Neuronal stem cell (in vitro differentiated cells): ENCODE measurements around the gene PLA2G2C.
A peak's percentile ranks its signal among the peaks of the same experiment; 100 is the strongest.

ENCODE experiments used
- DNase-seq: peaks from one replicate; pipeline ENCODE4 v3.0.0-alpha.2; 2013; ENCODE audit warnings: low spot score
- H2AFZ ChIP-seq: one replicate; pipeline ENCODE4 v1.6.1; 2013; ENCODE audit warnings: mild to moderate bottlenecking, low read length, inconsistent platforms
- H2AK5ac ChIP-seq: 2 replicates; pipeline ENCODE4 v1.6.1; 2013; ENCODE audit warnings: low read depth, mild to moderate bottlenecking, inconsistent platforms, low read length, moderate library complexity, mixed read lengths
- H2BK120ac ChIP-seq: 2 replicates; pipeline ENCODE4 v1.6.1; 2013; ENCODE audit warnings: low read depth, mild to moderate bottlenecking, inconsistent platforms, low read length, moderate library complexity, mixed read lengths
- H2BK12ac ChIP-seq: one replicate; pipeline ENCODE4 v1.6.1; 2013; ENCODE audit warnings: low read length, inconsistent platforms
- H2BK15ac ChIP-seq: 2 replicates; pipeline ENCODE4 v1.6.1; 2013; ENCODE audit warnings: mild to moderate bottlenecking, low read length, inconsistent platforms, mixed read lengths
- H2BK5ac ChIP-seq: one replicate; pipeline ENCODE4 v1.6.1; 2013; ENCODE audit warnings: inconsistent platforms, mild to moderate bottlenecking, low read length, moderate library complexity
- H3K14ac ChIP-seq: one replicate; pipeline ENCODE4 v1.6.1; 2013; ENCODE audit warnings: low read length, inconsistent platforms
- H3K18ac ChIP-seq: 2 replicates; pipeline ENCODE4 v1.6.1; 2013; ENCODE audit warnings: low read length, inconsistent platforms
- H3K23ac ChIP-seq: 2 replicates; pipeline ENCODE4 v1.6.1; 2013; ENCODE audit warnings: low read depth, mild to moderate bottlenecking, mixed read lengths, low read length, inconsistent platforms; ENCODE audit not compliant: poor library complexity
- H3K27ac ChIP-seq: replicated peaks from 3 replicates; pipeline ENCODE4 v1.5.1; 2013; ENCODE audit warnings: low read length, inconsistent platforms
- H3K27me3 ChIP-seq, 3 experiments: 2 replicates each; pipeline ENCODE4 v1.6.1; 2013; ENCODE audit warnings: low read length in 3 of 3, mild to moderate bottlenecking in 2 of 3, inconsistent platforms in 1 of 3, low read depth in 1 of 3, mixed read lengths in 1 of 3, moderate library complexity in 1 of 3; ENCODE audit not compliant: control insufficient read depth in 3 of 3, insufficient read depth in 3 of 3
- H3K36me3 ChIP-seq, 2 donors: replicated peaks in 1 of 2; 2 replicates each; pipeline ENCODE4 v1.6.1; 2013; ENCODE audit warnings: low read length in 2 of 2; ENCODE audit not compliant: control insufficient read depth in 2 of 2, insufficient read depth in 2 of 2
- H3K4ac ChIP-seq: 2 replicates; pipeline ENCODE4 v1.6.1; 2013; ENCODE audit warnings: inconsistent platforms, mild to moderate bottlenecking, low read length, moderate library complexity
- H3K4me1 ChIP-seq, 2 donors: 1 replicate in 1 of 2; 2 replicates in 1 of 2; pipeline ENCODE4 v1.6.1; 2013; ENCODE audit warnings: low read length in 2 of 2, low read depth in 1 of 2; ENCODE audit not compliant: control insufficient read depth in 2 of 2, insufficient read depth in 1 of 2
- H3K4me2 ChIP-seq: one replicate; pipeline ENCODE4 v1.6.1; 2013; ENCODE audit warnings: mild to moderate bottlenecking, low read length, inconsistent platforms; ENCODE audit not compliant: insufficient read depth, poor library complexity, severe bottlenecking
- H3K4me3 ChIP-seq, 2 donors: 2 replicates each; pipeline ENCODE4 v1.5.1; 2013; ENCODE audit warnings: low read length in 2 of 2, mild to moderate bottlenecking in 2 of 2, inconsistent platforms in 1 of 2, moderate library complexity in 1 of 2
- H3K79me1 ChIP-seq: one replicate; pipeline ENCODE4 v1.6.1; 2013; ENCODE audit warnings: low read depth, mild to moderate bottlenecking, inconsistent platforms, low read length, moderate library complexity
- H3K9ac ChIP-seq: one replicate; pipeline ENCODE4 v1.6.1; 2013; ENCODE audit warnings: mild to moderate bottlenecking, low read depth, low read length, inconsistent platforms; ENCODE audit not compliant: poor library complexity
- H3K9me3 ChIP-seq, 2 donors: replicated peaks in 1 of 2; 2 replicates each; pipeline versions ENCODE3 to v1.6.1; 2013; ENCODE audit warnings: low read length in 2 of 2, mild to moderate bottlenecking in 2 of 2, inconsistent platforms in 1 of 2, low read depth in 1 of 2, mixed read lengths in 1 of 2, moderate library complexity in 1 of 2; ENCODE audit not compliant: control insufficient read depth in 2 of 2, insufficient read depth in 1 of 2
- H4K8ac ChIP-seq: one replicate; pipeline ENCODE4 v1.6.1; 2013; ENCODE audit warnings: low read depth, mild to moderate bottlenecking, inconsistent platforms, low read length, moderate library complexity
- H4K91ac ChIP-seq: one replicate; pipeline ENCODE4 v1.6.1; 2013; ENCODE audit warnings: low read length, low read depth, mild to moderate bottlenecking, inconsistent platforms; ENCODE audit not compliant: poor library complexity
- WGBS, 2 donors: extraction: QIAGEN DNeasy Blood & Tissue Kit; methylation state at CpG; one replicate each; pipeline ENCODE4 v1.1.7; 2013; ENCODE audit warnings: missing lambda C conversion rate in 2 of 2, mixed read lengths in 1 of 2; ENCODE audit not compliant: insufficient read length in 2 of 2, insufficient replicate concordance in 1 of 2; ENCODE audit errors: extremely low coverage in 2 of 2; 5-methylcytosine and 5-hydroxymethylcytosine counted together

Gene PLA2G2C

DNA sequence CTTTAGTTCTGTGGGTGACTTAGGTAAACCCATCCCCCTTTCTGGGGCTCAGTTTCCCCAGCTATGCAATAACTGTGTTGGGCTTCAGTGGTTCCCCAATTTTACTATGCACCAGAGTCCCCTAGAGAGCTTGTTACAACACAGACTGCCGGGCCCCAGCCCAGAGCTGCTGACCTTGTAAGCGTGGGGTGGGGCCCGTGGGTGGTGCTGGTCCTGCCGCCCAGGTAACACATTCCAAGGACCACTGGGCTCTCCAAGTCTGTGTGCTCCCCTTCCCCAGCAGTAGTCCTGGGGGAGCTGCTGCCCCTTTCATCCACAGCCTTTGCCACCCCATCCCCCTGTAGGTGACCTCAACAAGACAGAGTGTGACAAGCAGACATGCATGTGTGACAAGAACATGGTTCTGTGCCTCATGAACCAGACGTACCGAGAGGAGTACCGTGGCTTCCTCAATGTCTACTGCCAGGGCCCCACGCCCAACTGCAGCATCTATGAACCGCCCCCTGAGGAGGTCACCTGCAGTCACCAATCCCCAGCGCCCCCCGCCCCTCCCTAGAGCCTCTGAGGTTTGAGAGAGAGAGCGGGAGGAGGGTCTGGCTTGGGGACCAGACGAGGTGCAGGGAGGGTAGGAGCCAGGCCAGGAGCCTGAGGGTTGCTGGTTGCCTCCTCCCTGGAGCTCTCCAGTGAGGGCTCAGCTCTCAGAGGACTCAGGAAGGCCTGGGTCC lies 38.3 kb downstream of the PLA2G2C start:
- peak overlapping the region; percentile 82 for H3K9ac ChIP-seq
- H3K9me3 ChIP-seq: no peaks in the 10 kb centered on the region
- peak overlapping the region; percentile 25 for H3K18ac ChIP-seq
- H3K4ac ChIP-seq: no peak overlapping the region
- H3K4me2 ChIP-seq: no peak overlapping the region
- no peak overlapping the region for H2BK5ac ChIP-seq
- H3K27ac ChIP-seq: no peak overlapping the region
- H2BK12ac ChIP-seq: no peak overlapping the region
- no peak overlapping the region for H4K91ac ChIP-seq
- no peak overlapping the region for H3K14ac ChIP-seq
- WGBS, 2 donors: no CpG with 5 or more reads among the region's 13 CpGs
- H3K79me1 ChIP-seq: no peaks in the 10 kb centered on the region
- peak overlapping the region; percentile 9 for H2BK15ac ChIP-seq
- no peak overlapping the region for H3K4me3 ChIP-seq
- H3K23ac ChIP-seq: peak overlapping the region; percentile 86
- H2BK120ac ChIP-seq: no peak overlapping the region
- H3K36me3 ChIP-seq: no peaks in the 10 kb centered on the region
- H2AK5ac ChIP-seq: peak overlapping the region; percentile 34
- H4K8ac ChIP-seq: no peak overlapping the region
- H3K4me1 ChIP-seq: peaks cover 0 to 1% of the 10 kb centered on the region in 2 donors
- no peak overlapping the region for H2AFZ ChIP-seq
- DNase-seq: no peak
- peaks cover 0 to 3% (median 0%) of the 10 kb centered on the region in 3 experiments for H3K27me3 ChIP-seq

DNA sequence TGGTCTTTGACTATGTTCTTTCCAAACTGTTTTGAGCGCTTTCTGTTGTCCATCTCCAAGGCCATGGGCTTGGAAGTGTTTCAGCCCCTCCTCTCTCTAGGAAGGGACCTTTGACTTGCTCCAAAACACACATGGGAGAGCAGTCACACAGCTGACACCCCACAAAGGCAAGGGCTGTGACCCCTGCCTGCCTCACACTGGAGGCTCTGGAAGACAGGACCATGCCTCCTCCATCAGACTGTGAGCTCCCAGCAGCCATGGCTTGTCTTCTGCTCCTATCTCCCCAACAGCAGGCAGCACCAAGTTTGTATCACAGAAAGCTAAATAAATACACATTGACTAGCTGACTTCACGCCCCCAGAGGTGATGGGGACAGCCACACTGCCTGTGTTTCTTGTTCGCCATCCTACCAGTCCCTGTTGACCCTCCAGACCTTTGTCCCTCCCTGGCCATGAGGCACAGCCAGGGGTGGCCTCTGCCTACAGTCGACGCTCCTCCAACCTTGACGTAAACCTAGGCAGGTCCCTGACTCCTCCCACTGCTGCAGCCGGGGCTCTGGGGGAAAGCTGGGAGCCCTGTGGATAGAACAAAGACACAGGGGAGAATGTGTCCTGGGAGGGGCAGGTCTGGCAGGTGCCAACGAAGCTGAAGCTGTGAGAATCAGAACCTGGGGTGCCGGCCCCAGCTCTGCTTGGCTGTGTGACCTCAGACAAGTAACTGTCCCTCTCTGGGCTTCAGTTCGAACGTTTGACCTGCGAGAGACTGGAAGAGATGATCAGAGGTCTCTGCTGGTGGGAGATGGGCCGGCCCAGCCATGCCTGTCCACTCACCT lies 42.4 kb downstream of the PLA2G2C start:
- DNase-seq: no peak
- Histone ChIP-seq H2BK12ac (peak overlapping the region; percentile 63), H3K36me3 (no peaks in the 10 kb centered on the region), H3K14ac (peak overlapping the region; percentile 76), H2BK15ac (peak overlapping the region; percentile 59), H2AFZ (no peak overlapping the region), H3K18ac (peak overlapping the region; percentile 28), H3K79me1 (no peaks in the 10 kb centered on the region), H3K4ac (no peak overlapping the region), H3K4me1 (peaks cover 0 to 1% of the 10 kb centered on the region in 2 donors), H3K27me3 (no peaks in the 10 kb centered on the region), H2BK5ac (no peak overlapping the region), H2AK5ac (peak overlapping the region; percentile 30), H4K91ac (no peak overlapping the region), H3K27ac (no peak overlapping the region), H4K8ac (no peak overlapping the region), H3K4me3 (no peak overlapping the region), H3K9me3 (no peaks in the 10 kb centered on the region), H2BK120ac (peak overlapping the region; percentile 5), H3K4me2 (no peak overlapping the region), H3K9ac (peak overlapping the region; percentile 32), H3K23ac (peak overlapping the region; percentile 61)
- WGBS, 2 donors: no CpG with 5 or more reads among the region's 13 CpGs

DNA sequence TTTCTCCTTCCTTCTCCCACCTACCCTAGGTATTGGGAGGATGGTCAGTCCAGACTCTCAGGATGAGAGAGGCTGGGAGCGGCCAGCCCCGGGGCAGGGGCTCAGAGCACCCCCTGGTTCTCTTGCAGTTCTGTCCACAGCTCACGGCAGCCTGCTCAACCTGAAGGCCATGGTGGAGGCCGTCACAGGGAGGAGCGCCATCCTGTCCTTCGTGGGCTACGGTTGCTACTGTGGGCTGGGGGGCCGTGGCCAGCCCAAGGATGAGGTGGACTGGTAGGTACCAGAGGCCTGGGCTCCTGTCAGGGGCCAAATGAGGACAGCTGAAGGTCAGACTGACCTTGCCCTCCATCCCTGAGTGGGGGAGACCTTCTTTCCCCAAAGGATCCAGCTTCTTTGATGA lies 43.0 kb downstream of the PLA2G2C start:
- peak overlapping the region; percentile 30 for H2AK5ac ChIP-seq
- WGBS, 2 donors: no CpG with 5 or more reads among the region's 8 CpGs

More for the DNA sequence above, 43.0 kb downstream of the PLA2G2C start:
- Histone ChIP-seq H3K27ac (no peak overlapping the region), H3K4ac (no peak overlapping the region), H4K91ac (no peak overlapping the region), H3K27me3 (no peaks in the 10 kb centered on the region), H3K4me3 (no peak overlapping the region), H2AFZ (no peak overlapping the region), H3K4me1 (peaks cover 0 to 1% of the 10 kb centered on the region in 2 donors), H4K8ac (no peak overlapping the region), H2BK5ac (no peak overlapping the region), H2BK120ac (peak overlapping the region; percentile 5), H3K4me2 (no peak overlapping the region), H3K23ac (no peak overlapping the region), H3K9me3 (no peaks in the 10 kb centered on the region), H2BK15ac (peak overlapping the region; percentile 59), H3K14ac (no peak overlapping the region), H3K9ac (no peak overlapping the region), H3K79me1 (no peaks in the 10 kb centered on the region), H3K18ac (peak overlapping the region; percentile 27), H3K36me3 (no peaks in the 10 kb centered on the region), H2BK12ac (no peak overlapping the region)
- DNase-seq: no peak
